ENCODE data around the gene FEZF2.

DNA sequence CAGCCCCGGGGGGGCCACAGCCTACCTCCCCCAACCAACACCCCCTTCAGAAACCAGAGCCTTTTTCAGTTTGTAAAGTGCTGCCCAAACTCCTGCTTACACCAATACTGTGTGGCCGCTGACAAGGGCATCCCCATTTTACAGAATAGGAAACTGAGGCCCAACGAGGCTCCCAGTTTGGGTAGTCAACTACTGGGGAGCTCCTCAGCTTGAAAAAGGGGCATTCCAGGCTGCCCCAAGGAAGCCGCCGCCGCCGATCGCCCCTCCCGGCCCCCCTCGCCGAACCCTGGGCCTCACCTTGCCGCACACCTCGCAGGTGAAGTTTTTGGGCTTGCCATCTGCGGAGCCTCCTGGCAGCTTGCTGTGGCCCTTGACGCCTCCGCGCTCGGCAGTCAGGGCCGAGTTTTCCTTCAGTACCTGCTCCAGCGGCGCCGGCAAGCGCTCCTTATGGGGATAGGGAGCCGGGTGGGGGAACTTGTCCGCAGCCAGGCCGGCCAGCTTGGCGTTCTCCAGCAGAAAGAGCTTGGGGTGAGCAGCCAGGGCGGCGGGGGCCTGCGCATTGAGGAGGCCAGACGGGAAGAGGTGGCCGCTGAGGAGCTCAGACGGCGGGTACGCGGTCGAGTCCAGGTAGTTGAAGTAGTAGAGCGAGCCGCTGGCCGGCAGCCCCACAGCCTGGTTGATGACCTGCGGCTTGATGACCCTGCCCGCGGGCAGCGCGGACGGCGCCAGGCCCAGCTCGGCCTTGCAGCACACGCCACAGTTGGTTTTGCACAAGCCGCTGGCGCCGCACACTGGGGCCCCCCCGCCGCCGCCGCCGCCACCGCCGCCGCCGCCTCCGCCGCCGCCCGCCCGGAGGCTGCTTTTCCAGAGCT is 1.4 kb downstream of the FEZF2 start:
- TF ChIP-seq CTCF (IDR thresholded peaks at IDR 0.05), result no peak
- peak; percentile 83 for TF ChIP-seq EZH2phosphoT487 (IDR thresholded peaks at IDR 0.05)
